Ramos (cell line): ENCODE results near the gene IKBKE.

ENCODE experiments used
- in situ Hi-C: fragments of 300-500 bp; cut with MboI; formaldehyde crosslinking; loops from one replicate; pipeline ENCODE4 v1.14.3; 2022; ENCODE audit warnings: low sequenced_read_pairs; ENCODE audit not compliant: unreplicated experiment

IKBKE gene

GRCh38 chr1:206469933-206470691 lies at the start of gene IKBKE:
Gene IKBKE, plus strand, starts transcription at chr1:206470476. Its CDS starts 2,752 bp downstream, at chr1:206473228.
- in situ Hi-C loops: no loop called here

- in situ Hi-C loops: no loop called here
These were observed 48.5 kb upstream of the IKBKE start for GRCh38 chr1:206421616-206422340.

- in situ Hi-C loops: no loop called here
These were observed 47.8 kb upstream of the IKBKE start for GRCh38 chr1:206422525-206422924.

GRCh38 chr1:206427291-206427690 lies 43.0 kb upstream of the IKBKE start:
- in situ Hi-C loops: no loop called here

- in situ Hi-C loops: no loop called here
These were observed 40.9 kb upstream of the IKBKE start for GRCh38 chr1:206429421-206429820.

GRCh38 chr1:206430031-206430983 lies 40.0 kb upstream of the IKBKE start:
- in situ Hi-C loops: no loop called here

GRCh38 chr1:206435445-206435844 lies 34.8 kb upstream of the IKBKE start:
- in situ Hi-C loops: no loop called here

GRCh38 chr1:206438554-206438953 lies 31.7 kb upstream of the IKBKE start:
- in situ Hi-C loops: no loop called here

- in situ Hi-C loops: no loop called here
These were observed 31.1 kb upstream of the IKBKE start for GRCh38 chr1:206439205-206439604.

- in situ Hi-C loops: no loop called here
These were observed 28.8 kb upstream of the IKBKE start for GRCh38 chr1:206441336-206441967.

- in situ Hi-C loops: no loop called here
These were observed 28.2 kb upstream of the IKBKE start for GRCh38 chr1:206442101-206442500.

GRCh38 chr1:206445116-206445515 lies 25.2 kb upstream of the IKBKE start:
- in situ Hi-C loops: no loop called here

GRCh38 chr1:206445911-206446356 lies 24.3 kb upstream of the IKBKE start:
- in situ Hi-C loops: no loop called here

- in situ Hi-C loops: no loop called here
These were observed 23.4 kb upstream of the IKBKE start for GRCh38 chr1:206446688-206447421.

- in situ Hi-C loops: no loop called here
These were observed 22.9 kb upstream of the IKBKE start for GRCh38 chr1:206447422-206447765.

- in situ Hi-C loops: no loop called here
These were observed 22.5 kb upstream of the IKBKE start for GRCh38 chr1:206447792-206448191.

GRCh38 chr1:206448471-206448870 lies 21.8 kb upstream of the IKBKE start:
- in situ Hi-C loops: no loop called here

GRCh38 chr1:206449565-206449964 lies 20.7 kb upstream of the IKBKE start:
- in situ Hi-C loops: no loop called here

- in situ Hi-C loops: no loop called here
These were observed 20.0 kb upstream of the IKBKE start for GRCh38 chr1:206450281-206450680.
